Activated naive CD4-positive, alpha-beta T cell treated with anti-CD3 and anti-CD28 coated beads, Interleukin-2, amount 50 U/mL, for 72 hours (primary cell): ENCODE data around the gene BICDL2. TPM values are rescaled to one million over a fixed set of nuclear protein-coding genes. Genes with fewer than 3 reads are reported as not detected.
A peak's percentile ranks its signal among the peaks of the same experiment; 100 is the strongest.

Source experiments
- ATAC-seq, 2 donors: fragments of 150-1000 bp; cut with Tn5 transposase; 2 replicates each; pipeline ENCODE4 v1.10.0; 2021; ENCODE audit warnings: mild to moderate bottlenecking in 2 of 2, moderate library complexity in 2 of 2
- DNase-seq, 2 donors: peaks; one replicate each; pipeline ENCODE4 v3.0.0; 2021 to 2022; ENCODE audit warnings: low spot score in 2 of 2
- H3K27ac Mint-ChIP-seq, 2 donors: one replicate each; pipeline ENCODE4 v1.8.0; 2022; ENCODE audit warnings: mild to moderate bottlenecking in 2 of 2, mixed read lengths in 2 of 2
- H3K36me3 Mint-ChIP-seq, 2 donors: one replicate each; pipeline ENCODE4 v1.8.0; 2022; ENCODE audit warnings: mixed read lengths in 2 of 2
- H3K9me3 Mint-ChIP-seq, 2 donors: one replicate each; pipeline ENCODE4 v1.8.0; 2022; ENCODE audit warnings: mixed read lengths in 2 of 2
- total RNA-seq, 2 donors: library from RNA; stranded (reverse); gene quantifications; one replicate each; pipeline ENCODE4 v1.2.3, GENCODE V29; 2022

BICDL2 gene
- total RNA-seq, 2 donors from 2014 or later: 2.9 TPM; not detected in 1

DNA sequence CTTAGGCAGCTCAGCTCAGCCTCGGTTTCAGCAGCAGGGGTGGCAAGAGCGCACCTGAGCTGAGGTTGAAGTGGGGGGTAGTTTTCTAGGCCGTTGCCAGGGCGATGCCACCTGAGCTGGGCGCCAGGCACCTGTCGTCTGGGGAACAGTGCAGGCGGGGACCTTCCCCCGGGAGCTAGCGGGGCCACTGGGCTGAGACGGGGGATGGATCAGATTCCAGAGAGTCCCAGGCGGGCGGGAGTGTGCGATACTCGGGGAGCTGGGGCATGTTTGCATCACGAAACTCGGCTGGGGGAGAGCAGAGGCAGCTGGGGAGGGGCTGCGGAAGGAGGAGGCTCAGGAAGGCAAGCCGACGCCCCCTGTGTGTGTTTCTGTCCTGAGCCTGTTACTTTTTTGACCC is 24.5 kb downstream of the BICDL2 start:
- DNase-seq (no peak), ATAC-seq (no peak)
- no peaks in the 10 kb centered on the region for H3K9me3 Mint-ChIP-seq

DNA sequence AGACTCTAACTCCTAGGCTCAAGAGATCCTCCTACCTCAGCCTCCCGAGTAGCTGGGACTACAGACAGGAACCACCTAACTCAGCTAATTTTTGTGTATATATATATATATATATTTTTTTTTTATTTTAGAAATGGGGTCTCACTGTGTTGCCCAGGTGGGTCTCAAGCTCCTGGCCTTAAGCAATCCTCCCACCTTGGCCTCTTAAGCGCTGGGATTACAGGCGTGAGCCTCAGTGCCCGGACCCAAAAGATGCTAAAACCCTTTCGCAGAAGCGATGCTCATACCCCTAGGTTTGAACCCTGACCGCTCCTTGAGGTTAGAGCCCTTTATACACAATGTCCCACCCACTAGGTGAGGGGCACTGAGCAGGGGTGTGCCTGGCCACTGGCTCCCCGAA is 26.2 kb downstream of the BICDL2 start:
- no peaks in the 10 kb centered on the region for H3K36me3 Mint-ChIP-seq
- ATAC-seq: no peak
- no peak for DNase-seq
- H3K9me3 Mint-ChIP-seq: no peaks in the 10 kb centered on the region
- no peak overlapping the region for H3K27ac Mint-ChIP-seq

More for the DNA sequence above, 24.5 kb downstream of the BICDL2 start:
- Mint-ChIP-seq H3K27ac (no peak overlapping the region), H3K36me3 (no peaks in the 10 kb centered on the region)

DNA sequence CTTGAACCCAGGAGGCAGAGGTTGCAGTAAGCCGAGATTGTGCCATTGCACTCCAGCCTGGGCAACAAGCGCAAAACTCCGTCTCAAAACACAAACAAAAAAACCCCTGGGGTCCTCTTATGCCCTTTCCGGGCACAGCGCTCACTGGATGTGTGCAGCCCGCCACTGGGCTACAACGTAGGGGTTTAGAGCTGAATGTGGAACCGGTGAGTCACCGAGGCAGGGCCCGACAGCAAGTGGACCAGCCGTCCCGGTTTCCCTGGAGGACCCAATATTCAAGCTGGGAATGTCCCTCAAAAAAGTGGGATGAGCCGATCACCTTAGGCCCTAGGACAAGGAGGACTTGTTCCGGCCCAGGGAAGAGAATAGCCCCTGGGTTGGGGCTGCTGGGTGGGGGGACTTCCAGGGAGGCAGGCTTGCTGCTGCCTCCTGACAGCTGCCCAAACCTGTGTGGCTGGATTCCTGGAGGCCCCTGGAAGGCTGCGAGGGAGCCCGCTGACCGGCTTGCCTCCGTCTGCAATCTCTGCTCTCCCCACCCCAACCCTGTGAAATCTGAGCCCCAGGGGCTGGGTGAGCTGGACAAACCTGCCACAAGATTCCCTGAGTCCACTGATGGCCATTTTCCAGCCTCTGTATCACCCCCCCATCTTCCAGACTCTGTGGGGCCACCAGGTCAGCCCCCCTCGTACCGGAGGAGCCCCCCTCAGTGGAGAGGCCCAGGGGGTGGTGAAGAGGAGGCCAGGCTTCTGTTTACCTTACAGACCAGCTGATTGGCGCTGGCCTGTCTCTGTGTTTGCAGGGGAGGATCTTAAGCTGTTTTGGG is 27.0 kb downstream of the BICDL2 start:
- H3K27ac Mint-ChIP-seq: no peak overlapping the region
- no peak for ATAC-seq
- DNase-seq: no peak
- H3K36me3 Mint-ChIP-seq: no peaks in the 10 kb centered on the region
- no peaks in the 10 kb centered on the region for H3K9me3 Mint-ChIP-seq

- ATAC-seq (no peak), DNase-seq (no peak)
- H3K36me3 Mint-ChIP-seq: no peaks in the 10 kb centered on the region
- H3K27ac Mint-ChIP-seq: no peak overlapping the region
- H3K9me3 Mint-ChIP-seq: no peaks in the 10 kb centered on the region
Measured at GRCh38 chr16:3008690-3009037, 28.1 kb downstream of the BICDL2 start.

- no peak overlapping the region for H3K27ac Mint-ChIP-seq
- ATAC-seq: no peak
Measured at GRCh38 chr16:3007957-3008689, 28.6 kb downstream of the BICDL2 start.

DNA sequence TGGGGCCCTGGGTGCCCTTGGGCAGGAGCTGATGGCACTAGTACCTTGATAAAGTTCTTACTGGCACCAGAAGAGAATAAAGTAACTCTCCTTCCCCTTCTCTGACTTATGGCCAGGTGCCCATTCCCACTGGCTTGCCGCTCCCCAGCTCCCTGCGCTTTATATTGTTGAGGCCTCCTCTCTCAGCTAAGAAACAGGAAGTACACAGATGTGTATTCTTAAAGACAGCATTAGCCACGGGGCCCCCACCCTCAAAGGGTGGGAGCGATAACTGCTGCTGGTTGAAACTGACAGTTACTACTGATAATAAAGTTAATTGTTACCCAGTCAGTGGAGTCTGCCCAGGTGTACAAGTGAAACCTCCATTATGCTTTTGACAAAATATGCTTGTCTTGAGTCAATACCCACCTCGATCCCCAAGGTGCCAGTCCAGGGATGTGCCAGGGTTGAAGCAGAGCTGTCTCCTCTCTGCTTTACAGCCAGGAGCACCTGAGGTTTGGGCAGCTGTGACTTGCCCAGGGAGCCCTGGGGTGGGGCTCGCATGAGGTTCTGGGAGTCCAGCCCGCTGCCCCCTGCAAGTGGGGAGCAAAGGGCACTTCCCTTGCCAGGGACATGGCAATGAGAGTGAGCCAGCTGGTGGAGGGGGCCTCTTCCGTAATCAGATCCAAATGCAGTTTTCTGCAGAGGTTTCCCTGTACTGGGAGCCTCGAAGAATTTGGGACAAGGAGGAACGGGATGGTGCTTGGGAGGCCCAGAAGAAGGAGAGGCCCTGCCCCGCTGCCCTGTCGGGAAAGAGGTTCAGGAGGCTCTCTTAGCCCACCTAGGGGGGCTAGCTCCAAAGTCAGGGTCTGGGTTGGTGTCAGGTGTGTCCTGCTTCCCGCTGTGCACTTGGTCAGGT is 29.4 kb downstream of the BICDL2 start:
- no peak for ATAC-seq
- no peaks in the 10 kb centered on the region for H3K9me3 Mint-ChIP-seq

More at GRCh38 chr16:3007957-3008689, 28.6 kb downstream of the BICDL2 start:
- no peak for DNase-seq
- Mint-ChIP-seq H3K36me3 (no peaks in the 10 kb centered on the region), H3K9me3 (no peaks in the 10 kb centered on the region)

GRCh38 chr16:3004781-3005284 is 31.9 kb downstream of the BICDL2 start:
- ATAC-seq (no peak), DNase-seq (no peak)
- Mint-ChIP-seq H3K9me3 (no peaks in the 10 kb centered on the region), H3K36me3 (no peaks in the 10 kb centered on the region), H3K27ac (no peak overlapping the region)

More for the DNA sequence above, 29.4 kb downstream of the BICDL2 start:
- DNase-seq: no peak
- H3K36me3 Mint-ChIP-seq: no peaks in the 10 kb centered on the region
- H3K27ac Mint-ChIP-seq: no peak overlapping the region

- Mint-ChIP-seq H3K27ac (no peak overlapping the region), H3K9me3 (no peaks in the 10 kb centered on the region), H3K36me3 (no peaks in the 10 kb centered on the region)
- ATAC-seq: peak; percentile 14 to 17
- DNase-seq: peak in 1 of 2 donors; percentile 26
Measured at GRCh38 chr16:3004319-3004718, 32.4 kb downstream of the BICDL2 start.

- Mint-ChIP-seq H3K9me3 (no peaks in the 10 kb centered on the region), H3K36me3 (no peaks in the 10 kb centered on the region), H3K27ac (no peak overlapping the region)
- DNase-seq (peak; percentile 96 to 98), ATAC-seq (peak; percentile 98 to 99)
Measured at GRCh38 chr16:3003582-3004270, 33.0 kb downstream of the BICDL2 start.

- no peaks in the 10 kb centered on the region for H3K9me3 Mint-ChIP-seq
- DNase-seq (no peak), ATAC-seq (no peak)
- no peaks in the 10 kb centered on the region for H3K36me3 Mint-ChIP-seq
- no peak overlapping the region for H3K27ac Mint-ChIP-seq
Measured at GRCh38 chr16:3001316-3001715, 35.4 kb downstream of the BICDL2 start.

- H3K27ac Mint-ChIP-seq: no peak overlapping the region
- ATAC-seq (no peak), DNase-seq (no peak)
- no peaks in the 10 kb centered on the region for H3K36me3 Mint-ChIP-seq
- H3K9me3 Mint-ChIP-seq: no peaks in the 10 kb centered on the region
Measured at GRCh38 chr16:3000540-3000939, 36.2 kb downstream of the BICDL2 start.

DNA sequence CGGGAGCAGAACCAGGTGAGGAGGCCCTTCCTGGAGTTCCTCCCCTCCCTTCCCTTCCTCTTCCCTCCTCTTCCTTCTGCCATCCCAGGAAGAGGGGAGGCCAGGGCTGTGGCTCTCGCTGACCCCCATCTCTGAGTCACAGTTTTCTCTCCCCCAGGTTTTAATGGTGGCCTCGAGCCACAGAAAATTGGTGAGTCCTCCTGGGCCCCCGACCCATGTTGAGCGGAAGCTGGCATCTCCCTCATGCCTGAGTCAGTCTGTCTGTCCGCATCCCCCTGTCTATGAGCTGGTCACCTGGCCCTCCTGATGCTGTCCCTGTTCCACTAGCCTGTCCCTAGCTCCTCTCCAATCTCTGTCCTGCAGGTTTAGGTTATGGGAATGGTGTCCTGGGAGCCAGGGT is 36.8 kb downstream of the BICDL2 start:
- ATAC-seq (no peak), DNase-seq (no peak)
- Mint-ChIP-seq H3K9me3 (no peaks in the 10 kb centered on the region), H3K36me3 (no peaks in the 10 kb centered on the region), H3K27ac (no peak overlapping the region)

DNA sequence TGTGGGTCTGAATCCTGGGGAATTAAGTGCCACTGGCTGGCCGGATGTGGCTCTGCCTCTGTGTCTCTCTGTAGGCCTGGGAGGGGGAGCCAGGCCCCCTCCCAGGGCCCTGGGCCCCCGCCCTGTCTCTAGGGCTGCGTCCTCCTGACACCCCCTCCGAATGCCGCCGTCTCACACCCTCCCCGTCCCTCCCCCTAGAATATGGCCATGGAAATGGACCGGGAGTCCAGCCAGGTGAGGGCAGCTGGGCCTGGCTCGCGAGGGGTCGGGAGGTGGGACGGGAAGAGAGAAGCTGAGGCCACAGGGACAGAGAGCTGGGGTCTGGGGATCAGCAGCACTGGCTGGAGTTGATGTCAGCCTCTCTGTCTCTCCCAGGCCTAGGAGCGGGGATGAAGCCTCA is 40.4 kb downstream of the BICDL2 start:
- DNase-seq (no peak), ATAC-seq (no peak)
- H3K27ac Mint-ChIP-seq: no peak overlapping the region
- no peaks in the 10 kb centered on the region for H3K9me3 Mint-ChIP-seq
- H3K36me3 Mint-ChIP-seq: no peaks in the 10 kb centered on the region

DNA sequence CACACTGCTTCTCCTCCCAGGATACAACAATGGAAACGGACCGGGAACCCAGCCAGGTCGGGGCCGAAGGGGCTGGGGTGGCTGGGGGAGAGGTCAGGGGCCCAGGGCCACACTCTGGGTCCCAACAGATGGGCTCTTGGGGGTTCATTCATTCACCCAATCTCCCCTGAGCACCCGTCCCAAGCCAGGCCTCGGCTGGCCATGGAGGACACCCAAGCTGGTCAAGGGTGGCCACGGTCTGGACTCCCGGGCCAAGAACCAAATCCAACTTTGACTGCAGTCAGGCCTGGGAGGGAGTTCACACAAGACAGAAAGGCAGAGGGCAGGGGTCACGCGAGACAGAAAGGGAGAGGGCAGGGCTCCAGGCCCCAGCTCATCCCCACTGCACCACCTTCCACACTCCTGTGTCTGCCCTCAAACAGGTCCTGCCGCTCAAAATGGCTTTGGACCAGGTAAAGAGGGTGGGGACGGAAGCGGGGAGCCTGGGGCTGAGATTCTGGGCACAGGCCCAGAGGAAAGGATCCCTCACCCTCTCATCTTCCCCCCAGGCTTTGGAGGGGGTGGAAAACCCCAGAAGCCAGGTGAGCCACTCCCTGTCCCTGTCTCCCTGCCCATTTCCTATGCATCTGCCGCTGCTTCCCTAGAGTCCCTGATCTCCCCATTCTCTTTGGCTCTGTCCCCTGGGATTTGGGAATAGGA is 44.2 kb downstream of the BICDL2 start:
- Mint-ChIP-seq H3K36me3 (no peaks in the 10 kb centered on the region), H3K27ac (no peak overlapping the region), H3K9me3 (no peaks in the 10 kb centered on the region)
- DNase-seq (no peak), ATAC-seq (no peak)

- Mint-ChIP-seq H3K36me3 (no peaks in the 10 kb centered on the region), H3K9me3 (no peaks in the 10 kb centered on the region), H3K27ac (no peak overlapping the region)
- ATAC-seq (no peak), DNase-seq (no peak)
Measured at GRCh38 chr16:2991566-2992261, 45.0 kb downstream of the BICDL2 start.
